Thyroid gland (tissue), 4 donors: ENCODE results near the gene P2RX1. TPM values are rescaled to one million over a fixed set of nuclear protein-coding genes. Genes with fewer than 3 reads are reported as not detected.

Experiments used
- DNase-seq, 2 donors: peaks; one replicate each; pipeline ENCODE4 v3.0.0-alpha.2; 2019
- H3K27ac ChIP-seq, 3 donors: fragments of 200-600 bp; sonication (generic); 1 replicate in 2 of 3; 2 replicates in 1 of 3; pipeline ENCODE4 v1.5.1; 2016 to 2019; ENCODE audit warnings: mild to moderate bottlenecking in 1 of 3, moderate library complexity in 1 of 3
- H3K27me3 ChIP-seq: fragments of 200-600 bp; sonication (generic); one replicate; pipeline ENCODE4 v1.5.1; 2019
- H3K36me3 ChIP-seq, 2 donors: fragments of 200-600 bp; sonication (generic); one replicate each; pipeline ENCODE4 v1.5.1; 2016 to 2019
- H3K4me1 ChIP-seq, 2 donors: fragments of 200-600 bp; sonication (generic); one replicate each; pipeline ENCODE4 v1.5.1; 2017 to 2019
- H3K4me3 ChIP-seq, 3 donors: fragments of 200-600 bp; sonication (generic); replicated peaks in 1 of 3; 1 replicate in 2 of 3; 2 replicates in 1 of 3; pipeline ENCODE4 v1.5.1; 2016; ENCODE audit warnings: mild to moderate bottlenecking in 1 of 3
- H3K9me3 ChIP-seq: fragments of 200-600 bp; sonication (generic); one replicate; pipeline ENCODE4 v1.5.1; 2017
- CTCF ChIP-seq, 6 experiments: fragments of 200-600 bp in 3 of 6; fragments of 450-650 bp in 3 of 6; sonication (generic) in 3 of 6; IDR thresholded peaks; one replicate each; pipeline ENCODE4 v1.5.1; 2016 to 2019; ENCODE audit warnings: antibody characterized with exemption in 6 of 6, mild to moderate bottlenecking in 2 of 6, inconsistent platforms in 1 of 6, moderate library complexity in 1 of 6
- POLR2A ChIP-seq, 2 donors: fragments of 450-650 bp; IDR thresholded peaks; one replicate each; pipeline ENCODE4 v1.6.1; 2017; ENCODE audit warnings: antibody characterized with exemption in 2 of 2, mild to moderate bottlenecking in 2 of 2, moderate library complexity in 1 of 2
- WGBS, 2 donors: methylation state at CpG; one replicate each; pipeline ENCODE4 v1.1.5; 2017; 5-methylcytosine and 5-hydroxymethylcytosine counted together
- intact Hi-C: fragments of 100-400 bp; cut with DNase I; formaldehyde crosslinking; loops from one replicate; pipeline ENCODE4 v1.15.1; 2023
- total RNA-seq, 4 donors: library from RNA; depleted of rRNA; stranded (reverse); fragments of >200 nt; gene quantifications; one replicate each; pipeline ENCODE4 v1.2.3, GENCODE V29; 2016

The P2RX1 gene
- total RNA-seq: under 1 TPM in 3 of 4 donors, not detected in 1; 0.11 to 0.54 (median 0.21) TPM

- no peaks in the 10 kb centered on the region for H3K27me3 ChIP-seq
- TF ChIP-seq POLR2A (IDR thresholded peaks at IDR 0.05) (no peak), CTCF (IDR thresholded peaks at IDR 0.05) (no peak)
- no peak within 1 kb of the TSS for H3K4me3 ChIP-seq
- H3K27ac ChIP-seq: no peak within 1 kb of the TSS
- DNase-seq: no peak
- peaks cover 0 to 13% of the 10 kb centered on the region in 2 donors for H3K4me1 ChIP-seq
- no peaks in the 10 kb centered on the region for H3K36me3 ChIP-seq
- no peaks in the 10 kb centered on the region for H3K9me3 ChIP-seq
- intact Hi-C loops: no loop called here
- 92% methylated on average over 20 to 21 of the region's 28 CpGs for WGBS, 2 donors
Observed at GRCh38 chr17:3915995-3916696, at the start of gene P2RX1. Gene P2RX1 (minus strand): TSS chr17:3916465. CDS start chr17:3916225, 240 bp downstream.

- H3K27ac ChIP-seq: peak overlapping the region in 1 of 3 donors; percentile 33
- peak; percentile 57 to 64 for DNase-seq
- 20 to 31% methylated on average over 11 to 15 of the region's 17 CpGs for WGBS, 2 donors
- peaks cover 4 to 21% of the 10 kb centered on the region in 2 donors for H3K4me1 ChIP-seq
- peak overlapping the region in 1 of 3 donors; percentile 37 for H3K4me3 ChIP-seq
- H3K9me3 ChIP-seq: no peaks in the 10 kb centered on the region
- H3K27me3 ChIP-seq: peaks cover 3% of the 10 kb centered on the region
- no peaks in the 10 kb centered on the region for H3K36me3 ChIP-seq
- intact Hi-C loops: no loop called here
- TF ChIP-seq CTCF (IDR thresholded peaks at IDR 0.05) (no peak), POLR2A (IDR thresholded peaks at IDR 0.05) (no peak)
Observed at GRCh38 chr17:3965118-3965800, 49.0 kb upstream of the P2RX1 start.

- Histone ChIP-seq H3K4me3 (peak within 1 kb of the TSS in 2 of 3 donors; percentile 37 to 39), H3K27me3 (peaks cover 3% of the 10 kb centered on the region), H3K9me3 (no peaks in the 10 kb centered on the region), H3K27ac (peak within 1 kb of the TSS in 1 of 3 donors; percentile 33), H3K4me1 (peaks cover 4 to 26% of the 10 kb centered on the region in 2 donors), H3K36me3 (no peaks in the 10 kb centered on the region)
- intact Hi-C loops: no loop called here
- peak in 1 of 2 donors; percentile 14 for DNase-seq
- WGBS, 2 donors: 4 to 5% methylated on average over 10 to 15 of the region's 92 CpGs
- no peak for TF ChIP-seq CTCF (IDR thresholded peaks at IDR 0.05)
- no peak for TF ChIP-seq POLR2A (IDR thresholded peaks at IDR 0.05)
Observed at GRCh38 chr17:3964203-3965117, 48.2 kb upstream of the P2RX1 start, which contains the start of gene ATP2A3. Gene ATP2A3 (minus strand): TSS chr17:3964437. CDS start chr17:3964291, 146 bp downstream.

- H3K27ac ChIP-seq: no peak overlapping the region
Observed at GRCh38 chr17:3963237-3964201, 47.3 kb upstream of the P2RX1 start.

More at GRCh38 chr17:3963237-3964201, 47.3 kb upstream of the P2RX1 start:
- Histone ChIP-seq H3K4me3 (peak overlapping the region in 1 of 3 donors; percentile 37), H3K36me3 (no peaks in the 10 kb centered on the region), H3K9me3 (no peaks in the 10 kb centered on the region), H3K4me1 (peaks cover 4 to 30% of the 10 kb centered on the region in 2 donors), H3K27me3 (peaks cover 3% of the 10 kb centered on the region)
- peak in 1 of 2 donors; percentile 19 for DNase-seq
- TF ChIP-seq CTCF (IDR thresholded peaks at IDR 0.05): no peak
- intact Hi-C loops: no loop called here
- WGBS, 2 donors: 24 to 35% methylated on average over 5 to 15 of the region's 64 CpGs
